HepG2 (cell line): ENCODE results near the gene TH. TPM values are rescaled to one million over a fixed set of nuclear protein-coding genes. Genes with fewer than 3 reads are reported as not detected.

Experiments
- ATAC-seq: fragments of 200-7000 bp; cut with Tn5 transposase; 3 replicates; pipeline ENCODE4 v1.9.1; 2020; ENCODE audit warnings: mild to moderate bottlenecking, moderate library complexity
- BruUV-seq: library from RNA; stranded (reverse); fragments of 400-500 nt; replicated peaks from 2 replicates; lab custom pipeline; 2021; lab: Mats Ljungman, UMichigan
- CTCF ChIA-PET: fragments of 300-600 bp; formaldehyde crosslinking; extraction: SDS; loops from one replicate; lab custom pipeline; 2021; ENCODE audit warnings: low total read pairs, inconsistent platforms, low intra/inter-chr PET ratio; lab: Yijun Ruan, JAX
- POLR2A ChIA-PET: fragments of 350-600 bp; sonication (Branson Sonifier 250); formaldehyde crosslinking; loops from one replicate; lab custom pipeline; 2020; ENCODE audit warnings: antibody characterized with exemption, inconsistent platforms; lab: Yijun Ruan, JAX
- DNase-seq: peaks from one replicate; pipeline ENCODE4 v3.0.0-alpha.2; 2015; ENCODE audit warnings: low spot score
- FAIRE-seq: peaks from 3 replicates; lab custom pipeline; 2011; peaks lifted over from hg19 to GRCh38; lab: Jason Lieb, UNC
- H2AFZ ChIP-seq: one replicate; pipeline ENCODE4 v1.6.1; 2011; ENCODE audit warnings: low read length, inconsistent platforms
- H3K27ac ChIP-seq: fragments of 300-600 bp; 3 replicates; pipeline ENCODE4 v1.8.0; 2011; ENCODE audit warnings: mixed run types, mild to moderate bottlenecking, mixed read lengths, low read length, inconsistent platforms; ENCODE audit not compliant: insufficient read depth; ENCODE audit errors: extremely low read length
- H3K27me3 ChIP-seq, 2 experiments: fragments of 200-600 bp in 1 of 2; 2 replicates in 1 of 2; 3 replicates in 1 of 2; pipeline versions ENCODE4 v1.6.0 to v1.8.0; 2011; ENCODE audit warnings: low read length in 2 of 2, mild to moderate bottlenecking in 2 of 2, moderate library complexity in 2 of 2, inconsistent platforms in 1 of 2; ENCODE audit not compliant: insufficient read depth in 2 of 2, control insufficient read depth in 1 of 2
- H3K36me3 ChIP-seq, 2 experiments: fragments of 200-600 bp in 1 of 2; replicated peaks in 1 of 2; 2 replicates in 1 of 2; 3 replicates in 1 of 2; pipeline versions ENCODE4 v1.5.1 to v1.8.0; 2011; ENCODE audit warnings: low read length in 2 of 2, inconsistent platforms in 1 of 2; ENCODE audit not compliant: insufficient read depth in 2 of 2, control insufficient read depth in 1 of 2
- H3K4me1 ChIP-seq: 2 replicates; pipeline ENCODE4 v1.5.1; 2012; ENCODE audit warnings: low read length, inconsistent platforms; ENCODE audit not compliant: insufficient read depth
- H3K4me2 ChIP-seq: 2 replicates; pipeline ENCODE4 v1.6.0; 2011; ENCODE audit warnings: low read depth, low read length, inconsistent platforms
- H3K4me3 ChIP-seq, 3 experiments: fragments of 200-600 bp in 1 of 3; sonication (generic), shearing (Covaris generic) in 1 of 3; replicated peaks in 1 of 3; 2 replicates each; pipeline ENCODE4 v1.5.1; 2011 to 2016; ENCODE audit warnings: low read length in 3 of 3, inconsistent platforms in 2 of 3, low read depth in 2 of 3, mild to moderate bottlenecking in 2 of 3, control low read depth in 1 of 3, mixed read lengths in 1 of 3; ENCODE audit not compliant: insufficient read depth in 1 of 3
- H3K79me2 ChIP-seq: one replicate; pipeline ENCODE4 v1.6.1; 2011; ENCODE audit warnings: low read length, inconsistent platforms; ENCODE audit not compliant: insufficient read depth
- H3K9ac ChIP-seq: 2 replicates; pipeline ENCODE4 v1.6.0; 2011; ENCODE audit warnings: mild to moderate bottlenecking, low read depth, low read length, inconsistent platforms; ENCODE audit not compliant: insufficient read depth
- H3K9me3 ChIP-seq: 2 replicates; pipeline ENCODE4 v1.5.1; 2012; ENCODE audit warnings: mild to moderate bottlenecking, low read length
- H4K20me1 ChIP-seq: 2 replicates; pipeline ENCODE4 v1.6.0; 2011; ENCODE audit warnings: inconsistent platforms, mild to moderate bottlenecking, low read length, moderate library complexity; ENCODE audit not compliant: insufficient read depth
- CHD2 ChIP-seq: IDR thresholded peaks from 2 replicates; pipeline ENCODE4 v1.6.1; 2011; ENCODE audit warnings: low read depth, low read length, improper control_type of control experiment
- ELF4 ChIP-seq: sonication (generic); formaldehyde crosslinking; IDR thresholded peaks from 2 replicates; pipeline ENCODE4 v1.5.0; 2020; ENCODE audit warnings: missing genetic modification reagents, mild to moderate bottlenecking, moderate library complexity, borderline replicate concordance
- HOMEZ ChIP-seq: IDR thresholded peaks from 2 replicates; pipeline ENCODE4 v1.6.1; 2016; ENCODE audit warnings: low read depth
- PRDM15 ChIP-seq: sonication (generic); formaldehyde crosslinking; IDR thresholded peaks from 2 replicates; pipeline ENCODE4 v1.4.0; 2020; ENCODE audit warnings: missing genetic modification reagents
- SYNCRIP ChIP-seq: fragments of 200-400 bp; formaldehyde crosslinking; IDR thresholded peaks from 2 replicates; pipeline ENCODE4 v1.6.1; 2018; ENCODE audit warnings: mild to moderate bottlenecking, low read depth, low read length; ENCODE audit not compliant: insufficient read depth
- TERF1 ChIP-seq: sonication (generic); formaldehyde crosslinking; IDR thresholded peaks from 2 replicates; pipeline ENCODE4 v1.8.0; 2022; ENCODE audit warnings: mild to moderate bottlenecking, missing genetic modification reagents, moderate library complexity
- TFDP1 ChIP-seq: IDR thresholded peaks from 2 replicates; pipeline ENCODE4 v1.6.1; 2016; ENCODE audit warnings: missing compliant biosample characterization, missing genetic modification reagents, borderline replicate concordance
- ZBTB3 ChIP-seq: sonication (generic); formaldehyde crosslinking; IDR thresholded peaks from 2 replicates; pipeline ENCODE4 v1.4.0; 2020; ENCODE audit warnings: low read depth, mild to moderate bottlenecking, moderate library complexity, missing genetic modification reagents, borderline replicate concordance
- ZNF460 ChIP-seq: sonication (generic); formaldehyde crosslinking; IDR thresholded peaks from 2 replicates; pipeline ENCODE4 v1.5.1; 2020; ENCODE audit warnings: missing genetic modification reagents, mild to moderate bottlenecking, borderline replicate concordance
- ZNF503 ChIP-seq: sonication (generic); formaldehyde crosslinking; IDR thresholded peaks from 2 replicates; pipeline ENCODE4 v1.4.0; 2020; ENCODE audit warnings: missing genetic modification reagents
- ZNF552 ChIP-seq: sonication (generic); formaldehyde crosslinking; IDR thresholded peaks from 2 replicates; pipeline ENCODE4 v1.9.0; 2022; ENCODE audit warnings: missing genetic modification reagents, mild to moderate bottlenecking, borderline replicate concordance
- ZNF83 ChIP-seq: sonication (generic); formaldehyde crosslinking; IDR thresholded peaks from 2 replicates; pipeline ENCODE4 v1.4.0; 2020; ENCODE audit warnings: missing genetic modification reagents, mild to moderate bottlenecking, borderline replicate concordance
- WGBS: methylation state at CpG from one replicate; pipeline ENCODE4 v1.1.6; 2017; ENCODE audit warnings: low lambda C conversion rate; 5-methylcytosine and 5-hydroxymethylcytosine counted together
- in situ Hi-C: cut with HindIII; loops from 2 replicates; pipeline ENCODE4 v1.10.0; 2017; ENCODE audit warnings: low pct_unique_long_range_greater_than_20kb; ENCODE audit not compliant: extremely low pct_ligation_motif_present
- intact Hi-C: fragments of 100-400 bp; cut with micrococcal nuclease; formaldehyde crosslinking; loops from one replicate; pipeline ENCODE4 v1.10.0; 2022; ENCODE audit not compliant: unreplicated experiment
- polyA plus RNA-seq, 8 experiments: library from polyadenylated mRNA; depleted of rRNA in 3 of 8; stranded (reverse) in 7 of 8; unstranded in 1 of 8; fragments of >200 nt; fragmentation: Illumina TruSeq in 4 of 8; extraction: Trizol in 4 of 8; gene quantifications; 2 replicates each; pipeline versions ENCODE4 v1.2.1 to v1.2.3, GENCODE V29; 2011 to 2016; ENCODE audit warnings: low read depth in 4 of 8, missing spikeins in 1 of 8, mixed read lengths in 1 of 8; ENCODE audit not compliant: insufficient read depth in 1 of 8
- total RNA-seq, 5 experiments: library from RNA; depleted of rRNA; stranded (reverse); fragments of >200 nt; fragmentation: Illumina TruSeq; extraction: Trizol; gene quantifications; 2 replicates each; pipeline ENCODE4 v1.2.3, GENCODE V29; 2016; ENCODE audit warnings: low read depth in 1 of 5

The TH gene
- total and polyA plus RNA-seq, 2 of the 13 experiments (the other 11 are each of a cell fraction or from before 2014, with no cell fraction given) = 0.36 TPM; not detected in 1

GRCh38 chr11:2182075-2182474 lies 10.5 kb upstream of the TH start:
- no peaks in the 10 kb centered on the region for H3K36me3 ChIP-seq
- no peaks in the 10 kb centered on the region for H4K20me1 ChIP-seq
- BruUV-seq = no TSS peak
- in situ Hi-C loops (no loop called here), intact Hi-C loops (no loop called here)
- H3K4me3 ChIP-seq = no peak overlapping the region
- H3K9me3 ChIP-seq = no peaks in the 10 kb centered on the region
- no peak overlapping the region for H2AFZ ChIP-seq
- H3K9ac ChIP-seq = no peak overlapping the region
- peaks cover 17% of the 10 kb centered on the region for H3K4me1 ChIP-seq
- H3K27me3 ChIP-seq = peaks cover 12 to 72% of the 10 kb centered on the region in 2 experiments
- ChIA-PET CTCF (no interaction called here), POLR2A (no interaction called here)
- no peaks in the 10 kb centered on the region for H3K79me2 ChIP-seq
- TF ChIP-seq ZNF503 (CRISPR knock-in tag) = no peak
- TF ChIP-seq ZNF460 = no peak
- no peak for TF ChIP-seq PRDM15 (CRISPR knock-in tag)
- no peak for TF ChIP-seq ZNF552 (CRISPR knock-in tag)
- TF ChIP-seq TERF1 (CRISPR knock-in tag) = no peak
- no peak for TF ChIP-seq ELF4 (CRISPR knock-in tag)
- TF ChIP-seq TFDP1 (CRISPR knock-in tag) = no peak
- TF ChIP-seq SYNCRIP = no peak
- TF ChIP-seq CHD2 = no peak
- TF ChIP-seq ZNF83 (CRISPR knock-in tag) = no peak
- TF ChIP-seq HOMEZ (CRISPR knock-in tag) = no peak
- no peak for TF ChIP-seq ZBTB3
- ATAC-seq = no peak
- FAIRE-seq = no peak
- DNase-seq = no peak
- WGBS = 80% methylated on average over 2 of the region's 18 CpGs
- no peak overlapping the region for H3K27ac ChIP-seq
- no peak overlapping the region for H3K4me2 ChIP-seq
